Measurements from ENCODE around the gene ST3GAL3.

The ST3GAL3 gene

GRCh38 chr1:43912607-43913006, 205.3 kb downstream of the ST3GAL3 start:
- no peaks in the 10 kb centered on the region for H3K4me1 ChIP-seq (ENCODE audit: control insufficient read depth, insufficient read depth, low read length)
- no peak for TF ChIP-seq ZNF10 (tag by site-specific recombination; IDR thresholded peaks at IDR 0.05)
- TF ChIP-seq ZBTB17 (tag by site-specific recombination; IDR thresholded peaks at IDR 0.05) = peak; percentile 58; the same call in 1 of the 2 replicates
- peak; percentile 16; the same call in 1 of the 2 replicates for TF ChIP-seq ZNF394 (tag by site-specific recombination; IDR thresholded peaks at IDR 0.05; ENCODE audit: borderline replicate concordance)
- TF ChIP-seq ZIC2 (tag by site-specific recombination; IDR thresholded peaks at IDR 0.05) = peak; percentile 98
- 0 out of 2 replicates have a peak, but pooled peaks have one; percentile 17 for TF ChIP-seq ZNF335 (tag by site-specific recombination; conservative IDR thresholded peaks at IDR 0.05)
- peak; percentile 77; the same call in 1 of the 2 replicates for TF ChIP-seq PRDM1 (tag by site-specific recombination; IDR thresholded peaks at IDR 0.05)
- no peak for TF ChIP-seq ZNF621 (tag by site-specific recombination; IDR thresholded peaks at IDR 0.05)
- no peak overlapping the region for H3K4me3 ChIP-seq (ENCODE audit: low read depth, low read length)
- POLR2A ChIA-PET = no interaction called here
- CTCF ChIA-PET = interaction anchor here (0.5 to 2.2 kb wide), 4 partner anchors 18 to 22 kb away, joined by 3 to 16 read pairs (median 6); partner anchors contain the start of gene ARTN
- no peaks in the 10 kb centered on the region for H3K9me3 ChIP-seq (ENCODE audit: control insufficient read depth, insufficient read depth, low read depth, low read length)
- H3K36me3 ChIP-seq (ENCODE audit: control insufficient read depth in 2 of 2, insufficient read depth in 1 of 2, low read length in 2 of 2) = no peaks in the 10 kb centered on the region
- no peak overlapping the region for H3K27ac ChIP-seq (ENCODE audit: extremely low read depth, low read depth, low read length)

DNA sequence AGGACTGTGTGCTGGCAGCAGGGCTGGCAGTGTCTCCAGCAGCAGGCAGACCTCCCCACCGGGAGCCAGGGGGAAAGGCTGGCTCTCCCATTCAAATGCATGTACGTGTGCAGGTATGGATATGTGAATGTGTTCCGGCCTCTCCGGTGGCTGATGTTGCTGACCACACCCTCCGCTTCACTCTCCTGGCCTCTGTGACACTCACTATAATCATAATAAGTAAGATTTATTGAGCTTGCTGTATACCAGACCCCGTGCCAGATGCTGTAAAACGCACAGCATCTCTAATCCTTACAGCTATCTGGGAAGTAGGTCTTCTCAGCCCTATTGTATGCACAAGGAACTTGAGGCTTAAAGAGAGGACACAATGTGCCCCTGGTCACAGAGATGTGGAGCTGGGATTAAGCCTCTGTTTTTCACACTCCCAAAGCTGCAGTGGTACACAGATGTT, 205.7 kb downstream of the ST3GAL3 start:
- Histone ChIP-seq H3K4me1 (ENCODE audit: control insufficient read depth, insufficient read depth, low read length) (no peaks in the 10 kb centered on the region), H3K27ac (ENCODE audit: extremely low read depth, low read depth, low read length) (no peak overlapping the region), H3K4me3 (ENCODE audit: low read depth, low read length) (no peak overlapping the region), H3K9me3 (ENCODE audit: control insufficient read depth, insufficient read depth, low read depth, low read length) (no peaks in the 10 kb centered on the region), H3K36me3 (ENCODE audit: control insufficient read depth in 2 of 2, insufficient read depth in 1 of 2, low read length in 2 of 2) (no peaks in the 10 kb centered on the region)
- ChIA-PET CTCF (interaction anchor here (0.7 to 2.7 kb wide), 4 partner anchors 14 to 150 kb away, joined by 4 to 16 read pairs (median 7); no protein-coding TSS in a partner anchor), POLR2A (no interaction called here)
- TF ChIP-seq ZNF654 (tag by site-specific recombination; IDR thresholded peaks at IDR 0.05; ENCODE audit: low read depth) (no peak), SCRT1 (tag by site-specific recombination; IDR thresholded peaks at IDR 0.05; ENCODE audit: borderline replicate concordance) (no peak), ZNF664 (tag by site-specific recombination; IDR thresholded peaks at IDR 0.05) (no peak), EGR2 (tag by site-specific recombination; IDR thresholded peaks at IDR 0.05; ENCODE audit: low read depth) (no peak), ZNF214 (tag by site-specific recombination; IDR thresholded peaks at IDR 0.05; ENCODE audit: borderline replicate concordance) (no peak), ZNF530 (tag by site-specific recombination; IDR thresholded peaks at IDR 0.05; ENCODE audit: low read depth) (no peak), KLF10 (tag by site-specific recombination; IDR thresholded peaks at IDR 0.05) (no peak), ZNF433 (tag by site-specific recombination; IDR thresholded peaks at IDR 0.05; ENCODE audit: low read depth) (no peak), ZNF549 (tag by site-specific recombination; IDR thresholded peaks at IDR 0.05) (no peak), ZNF707 (tag by site-specific recombination; IDR thresholded peaks at IDR 0.05) (no peak), ZNF341 (tag by site-specific recombination; IDR thresholded peaks at IDR 0.05; ENCODE audit: low read depth) (no peak), SP2 (tag by site-specific recombination; IDR thresholded peaks at IDR 0.05) (no peak), ZNF521 (tag by site-specific recombination; IDR thresholded peaks at IDR 0.05) (no peak)
- TF ChIP-seq, protein P1, sequence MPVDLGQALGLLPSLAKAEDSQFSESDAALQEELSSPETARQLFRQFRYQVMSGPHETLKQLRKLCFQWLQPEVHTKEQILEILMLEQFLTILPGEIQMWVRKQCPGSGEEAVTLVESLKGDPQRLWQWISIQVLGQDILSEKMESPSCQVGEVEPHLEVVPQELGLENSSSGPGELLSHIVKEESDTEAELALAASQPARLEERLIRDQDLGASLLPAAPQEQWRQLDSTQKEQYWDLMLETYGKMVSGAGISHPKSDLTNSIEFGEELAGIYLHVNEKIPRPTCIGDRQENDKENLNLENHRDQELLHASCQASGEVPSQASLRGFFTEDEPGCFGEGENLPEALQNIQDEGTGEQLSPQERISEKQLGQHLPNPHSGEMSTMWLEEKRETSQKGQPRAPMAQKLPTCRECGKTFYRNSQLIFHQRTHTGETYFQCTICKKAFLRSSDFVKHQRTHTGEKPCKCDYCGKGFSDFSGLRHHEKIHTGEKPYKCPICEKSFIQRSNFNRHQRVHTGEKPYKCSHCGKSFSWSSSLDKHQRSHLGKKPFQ (tag by site-specific recombination; IDR thresholded peaks at IDR 0.05) = no peak
- TF ChIP-seq, protein P2, sequence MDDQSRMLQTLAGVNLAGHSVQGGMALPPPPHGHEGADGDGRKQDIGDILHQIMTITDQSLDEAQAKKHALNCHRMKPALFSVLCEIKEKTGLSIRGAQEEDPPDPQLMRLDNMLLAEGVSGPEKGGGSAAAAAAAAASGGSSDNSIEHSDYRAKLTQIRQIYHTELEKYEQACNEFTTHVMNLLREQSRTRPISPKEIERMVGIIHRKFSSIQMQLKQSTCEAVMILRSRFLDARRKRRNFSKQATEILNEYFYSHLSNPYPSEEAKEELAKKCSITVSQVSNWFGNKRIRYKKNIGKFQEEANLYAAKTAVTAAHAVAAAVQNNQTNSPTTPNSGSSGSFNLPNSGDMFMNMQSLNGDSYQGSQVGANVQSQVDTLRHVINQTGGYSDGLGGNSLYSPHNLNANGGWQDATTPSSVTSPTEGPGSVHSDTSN (CRISPR knock-in tag; IDR thresholded peaks at IDR 0.05) = no peak
